ENCODE data around the gene LATS2. TPM values are rescaled to one million over a fixed set of nuclear protein-coding genes. Genes with fewer than 3 reads are reported as not detected.

Gene LATS2
- total RNA-seq, 1 donor from 2014 or later: 17.8 TPM

- Mint-ChIP-seq H3K36me3 (no peaks in the 10 kb centered on the region), H3K4me3 (peak overlapping the region; percentile 81), H3K4me1 (ENCODE audit: unreplicated experiment) (peaks cover 25% of the 10 kb centered on the region), H3K27me3 (peaks cover 6% of the 10 kb centered on the region), H3K9me3 (no peaks in the 10 kb centered on the region), H3K27ac (peak overlapping the region; percentile 41)
- peak; percentile 75 for DNase-seq (ENCODE audit: extremely low spot score, unreplicated experiment)
- no peak for TF ChIP-seq CTCF (conservative IDR thresholded peaks at IDR 0.05)
Observed at GRCh38 chr13:21060338-21061028, 903 bp downstream of the LATS2 start.

GRCh38 chr13:21059641-21060337, 1.6 kb downstream of the LATS2 start:
- H3K9me3 Mint-ChIP-seq: no peaks in the 10 kb centered on the region

GRCh38 chr13:21058361-21058760, 3.0 kb downstream of the LATS2 start:
- H3K4me3 Mint-ChIP-seq: peak overlapping the region; percentile 81
- no peaks in the 10 kb centered on the region for H3K9me3 Mint-ChIP-seq
- peak overlapping the region; percentile 72 for H3K27ac Mint-ChIP-seq
- H3K4me1 Mint-ChIP-seq (ENCODE audit: unreplicated experiment): peaks cover 25% of the 10 kb centered on the region
- DNase-seq (ENCODE audit: extremely low spot score, unreplicated experiment): no peak
- no peak for TF ChIP-seq CTCF (conservative IDR thresholded peaks at IDR 0.05)
- no peaks in the 10 kb centered on the region for H3K36me3 Mint-ChIP-seq
- peaks cover 6% of the 10 kb centered on the region for H3K27me3 Mint-ChIP-seq

More at GRCh38 chr13:21059641-21060337, 1.6 kb downstream of the LATS2 start:
- peak overlapping the region; percentile 41 for H3K27ac Mint-ChIP-seq
- no peak for TF ChIP-seq CTCF (conservative IDR thresholded peaks at IDR 0.05)
- H3K4me1 Mint-ChIP-seq (ENCODE audit: unreplicated experiment): peaks cover 25% of the 10 kb centered on the region
- H3K36me3 Mint-ChIP-seq: no peaks in the 10 kb centered on the region
- H3K4me3 Mint-ChIP-seq: peak overlapping the region; percentile 81
- no peak for DNase-seq (ENCODE audit: extremely low spot score, unreplicated experiment)
- peaks cover 6% of the 10 kb centered on the region for H3K27me3 Mint-ChIP-seq

- H3K27me3 Mint-ChIP-seq: no peaks in the 10 kb centered on the region
- H3K27ac Mint-ChIP-seq: no peak overlapping the region
- peaks cover 21% of the 10 kb centered on the region for H3K4me1 Mint-ChIP-seq (ENCODE audit: unreplicated experiment)
- H3K4me3 Mint-ChIP-seq: no peak overlapping the region
- no peak for TF ChIP-seq CTCF (conservative IDR thresholded peaks at IDR 0.05)
- peaks cover 9% of the 10 kb centered on the region for H3K36me3 Mint-ChIP-seq
- DNase-seq (ENCODE audit: extremely low spot score, unreplicated experiment): no peak
- H3K9me3 Mint-ChIP-seq: no peaks in the 10 kb centered on the region
Observed at GRCh38 chr13:21055511-21056045, 5.8 kb downstream of the LATS2 start.

GRCh38 chr13:21055016-21055415, 6.4 kb downstream of the LATS2 start:
- DNase-seq (ENCODE audit: extremely low spot score, unreplicated experiment): no peak

More at GRCh38 chr13:21055016-21055415, 6.4 kb downstream of the LATS2 start:
- H3K27me3 Mint-ChIP-seq: no peaks in the 10 kb centered on the region
- H3K4me3 Mint-ChIP-seq: no peak overlapping the region
- no peak for TF ChIP-seq CTCF (conservative IDR thresholded peaks at IDR 0.05)
- peak overlapping the region; percentile 31 for H3K27ac Mint-ChIP-seq
- H3K36me3 Mint-ChIP-seq: peaks cover 10% of the 10 kb centered on the region
- H3K4me1 Mint-ChIP-seq (ENCODE audit: unreplicated experiment): peaks cover 21% of the 10 kb centered on the region
- no peaks in the 10 kb centered on the region for H3K9me3 Mint-ChIP-seq

Data from type B pancreatic cell (in vitro differentiated cells).